Measurements from ENCODE around the gene ADAMTS17. TPM values are rescaled to one million over a fixed set of nuclear protein-coding genes. Genes with fewer than 3 reads are reported as not detected.

ADAMTS17 gene
- total RNA-seq, 1 experiment from 2014 or later = 0.15 TPM

GRCh38 chr15:100335335-100335999, 6.3 kb downstream of the ADAMTS17 start:
- TF ChIP-seq EZH2 (IDR thresholded peaks at IDR 0.05; ENCODE audit: borderline replicate concordance, low read depth, low read length, poor library complexity, severe bottlenecking) (no peak), CTCF (conservative IDR thresholded peaks at IDR 0.05; ENCODE audit: low read depth, low read length) (no peak)
- intact Hi-C loops (cut with micrococcal nuclease; ENCODE audit: unreplicated experiment) = loop anchor here (5.0 kb wide), 1 partner anchor 403 kb away; no protein-coding TSS in a partner anchor
- ChIA-PET POLR2A (ENCODE audit: low non-redundant PET) (no interaction called here), CTCF (no interaction called here)
- Histone ChIP-seq H3K9me3 (ENCODE audit: low read depth, low read length, poor library complexity, severe bottlenecking) (no peaks in the 10 kb centered on the region), H3K4me3 (ENCODE audit: low read depth, low read length, poor library complexity, severe bottlenecking) (no peak overlapping the region), H3K4me1 (ENCODE audit: insufficient read depth, low read length, poor library complexity, severe bottlenecking) (no peaks in the 10 kb centered on the region), H3K36me3 (ENCODE audit: insufficient read depth, low read length, poor library complexity, severe bottlenecking) (no peaks in the 10 kb centered on the region), H3K27me3 (replicated peaks; ENCODE audit: insufficient read depth, low read depth, low read length, poor library complexity) (no peaks in the 10 kb centered on the region), H3K27ac (ENCODE audit: low read depth, low read length, poor library complexity, severe bottlenecking) (no peak overlapping the region)
- BruUV-seq (replicated peaks) = no TSS peak
- no peak for DNase-seq (ENCODE audit: low spot score)

GRCh38 chr15:100334905-100335304, 6.9 kb downstream of the ADAMTS17 start:
- no peak overlapping the region for H3K4me3 ChIP-seq (ENCODE audit: low read depth, low read length, poor library complexity, severe bottlenecking)
- no TSS peak for BruUV-seq (replicated peaks)
- DNase-seq (ENCODE audit: low spot score) = no peak
- no peaks in the 10 kb centered on the region for H3K27me3 ChIP-seq (replicated peaks; ENCODE audit: insufficient read depth, low read depth, low read length, poor library complexity)
- no peak for TF ChIP-seq CTCF (conservative IDR thresholded peaks at IDR 0.05; ENCODE audit: low read depth, low read length)
- no peak for TF ChIP-seq EZH2 (IDR thresholded peaks at IDR 0.05; ENCODE audit: borderline replicate concordance, low read depth, low read length, poor library complexity, severe bottlenecking)
- intact Hi-C loops (cut with micrococcal nuclease; ENCODE audit: unreplicated experiment) = loop anchor here (5.0 kb wide), 1 partner anchor 403 kb away; no protein-coding TSS in a partner anchor
- no peaks in the 10 kb centered on the region for H3K9me3 ChIP-seq (ENCODE audit: low read depth, low read length, poor library complexity, severe bottlenecking)
- ChIA-PET CTCF (no interaction called here), POLR2A (ENCODE audit: low non-redundant PET) (no interaction called here)
- H3K4me1 ChIP-seq (ENCODE audit: insufficient read depth, low read length, poor library complexity, severe bottlenecking) = no peaks in the 10 kb centered on the region
- no peaks in the 10 kb centered on the region for H3K36me3 ChIP-seq (ENCODE audit: insufficient read depth, low read length, poor library complexity, severe bottlenecking)
- no peak overlapping the region for H3K27ac ChIP-seq (ENCODE audit: low read depth, low read length, poor library complexity, severe bottlenecking)

GRCh38 chr15:100334456-100334855, 7.3 kb downstream of the ADAMTS17 start:
- no peaks in the 10 kb centered on the region for H3K9me3 ChIP-seq (ENCODE audit: low read depth, low read length, poor library complexity, severe bottlenecking)
- BruUV-seq (replicated peaks) = no TSS peak
- H3K4me3 ChIP-seq (ENCODE audit: low read depth, low read length, poor library complexity, severe bottlenecking) = no peak overlapping the region
- intact Hi-C loops (cut with micrococcal nuclease; ENCODE audit: unreplicated experiment) = no loop called here
- no peak overlapping the region for H3K27ac ChIP-seq (ENCODE audit: low read depth, low read length, poor library complexity, severe bottlenecking)
- H3K36me3 ChIP-seq (ENCODE audit: insufficient read depth, low read length, poor library complexity, severe bottlenecking) = no peaks in the 10 kb centered on the region
- ChIA-PET CTCF (no interaction called here), POLR2A (ENCODE audit: low non-redundant PET) (no interaction called here)
- TF ChIP-seq EZH2 (IDR thresholded peaks at IDR 0.05; ENCODE audit: borderline replicate concordance, low read depth, low read length, poor library complexity, severe bottlenecking) (no peak), CTCF (conservative IDR thresholded peaks at IDR 0.05; ENCODE audit: low read depth, low read length) (no peak)
- no peaks in the 10 kb centered on the region for H3K4me1 ChIP-seq (ENCODE audit: insufficient read depth, low read length, poor library complexity, severe bottlenecking)
- no peaks in the 10 kb centered on the region for H3K27me3 ChIP-seq (replicated peaks; ENCODE audit: insufficient read depth, low read depth, low read length, poor library complexity)
- no peak for DNase-seq (ENCODE audit: low spot score)
